Smooth muscle cell of the brain vasculature (primary cell): Measurements from ENCODE around the gene RAF1.
"Not testable (repeated sequence)": the region's sequence is repeated elsewhere in the genome, so short reads cannot be mapped to it uniquely, and the experiment has no call there.

Source experiments
- DNase-seq: peaks from one replicate; pipeline ENCODE4 v3.0.0-alpha.2; 2012; ENCODE audit warnings: low read depth, low spot score

Gene RAF1

DNA sequence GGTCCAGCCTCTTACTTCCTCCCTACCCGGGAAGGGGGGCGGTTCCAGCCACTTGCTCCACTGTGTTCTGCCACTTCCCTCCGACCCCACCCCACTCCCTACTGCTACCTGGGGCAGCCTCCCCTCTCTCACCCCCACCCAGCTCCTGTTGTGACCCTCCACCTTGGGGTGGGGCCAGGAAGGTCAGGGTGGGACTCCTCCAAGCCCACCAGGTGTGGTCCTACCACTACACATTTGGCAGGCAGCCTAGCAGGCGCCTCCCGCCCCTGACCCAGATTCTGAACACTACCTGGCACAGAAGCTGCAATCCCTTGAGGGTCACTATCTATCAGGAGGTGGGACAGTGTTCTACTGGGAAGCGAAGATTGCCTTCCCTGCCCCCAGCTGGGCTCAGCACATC lies 13.7 kb upstream of the RAF1 start:
- DNase-seq, result no peak

DNA sequence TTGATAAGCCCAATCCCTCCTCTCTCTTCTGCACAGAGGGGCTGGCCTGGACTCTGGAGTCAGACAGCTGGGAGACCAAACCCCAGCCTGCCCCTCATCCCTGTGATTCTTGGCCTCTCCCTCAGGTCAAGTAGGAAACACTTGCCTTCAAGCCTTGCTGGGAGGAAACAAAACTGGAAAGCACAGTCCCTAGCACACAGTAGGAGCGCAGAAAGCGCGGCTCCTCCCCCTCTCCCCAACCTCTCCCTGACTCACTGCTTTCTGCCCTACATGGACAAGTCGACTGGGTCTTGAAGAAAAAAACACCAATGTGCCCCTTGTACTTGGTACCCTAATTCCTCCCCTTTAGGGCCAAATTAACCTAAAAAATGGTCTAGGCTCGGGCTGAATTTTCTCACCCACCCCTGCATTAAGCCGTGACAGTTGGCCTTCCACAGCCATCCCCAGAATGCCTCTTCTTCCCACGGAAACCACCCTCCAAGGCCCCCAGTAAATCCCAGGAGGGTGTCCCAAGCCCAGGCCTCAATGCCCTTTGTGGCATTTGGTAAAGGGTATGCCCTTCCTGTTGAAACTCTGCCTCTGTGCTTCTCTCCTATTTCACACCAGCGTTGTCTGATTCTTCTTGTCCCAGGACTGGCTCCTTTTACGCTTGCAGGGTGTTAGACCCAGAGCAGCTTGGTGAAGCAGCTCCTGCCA lies 11.3 kb upstream of the RAF1 start:
- DNase-seq, result no peak

DNA sequence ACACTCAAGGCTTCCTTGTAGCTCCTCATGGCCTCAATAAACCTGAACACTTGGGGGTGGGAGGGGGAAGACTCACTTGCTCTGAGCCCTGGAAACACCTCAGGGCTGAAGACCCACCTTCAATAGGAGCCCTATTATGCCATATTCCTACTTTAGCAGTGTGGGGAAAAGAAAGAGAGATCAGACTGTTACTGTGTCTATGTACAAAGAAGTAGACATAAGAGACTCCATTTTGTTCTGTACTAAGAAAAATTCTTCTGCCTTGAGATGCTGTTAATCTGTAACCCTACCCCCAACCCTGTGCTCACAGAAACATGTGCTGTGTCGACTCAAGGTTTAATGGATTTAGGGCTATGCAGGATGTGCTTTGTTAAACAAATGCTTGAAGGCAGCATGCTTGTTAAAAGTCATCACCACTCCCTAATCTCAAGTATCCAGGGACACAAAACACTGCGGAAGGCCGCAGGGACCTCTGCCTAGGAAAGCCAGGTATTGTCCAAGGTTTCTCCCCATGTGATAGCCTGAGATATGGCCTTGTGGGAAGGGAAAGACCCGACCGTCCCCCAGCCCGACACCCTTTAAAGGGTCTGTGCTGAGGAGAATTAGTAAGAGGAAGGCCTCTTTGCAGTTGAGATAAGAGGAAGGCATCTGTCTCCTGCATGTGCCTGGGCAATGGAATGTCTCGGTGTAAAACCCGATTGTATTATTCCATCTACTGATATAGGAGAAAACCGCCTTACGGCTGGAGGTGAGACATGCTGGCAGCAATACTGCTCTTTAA lies 10.2 kb upstream of the RAF1 start:
- not testable (repeated sequence) for DNase-seq

DNA sequence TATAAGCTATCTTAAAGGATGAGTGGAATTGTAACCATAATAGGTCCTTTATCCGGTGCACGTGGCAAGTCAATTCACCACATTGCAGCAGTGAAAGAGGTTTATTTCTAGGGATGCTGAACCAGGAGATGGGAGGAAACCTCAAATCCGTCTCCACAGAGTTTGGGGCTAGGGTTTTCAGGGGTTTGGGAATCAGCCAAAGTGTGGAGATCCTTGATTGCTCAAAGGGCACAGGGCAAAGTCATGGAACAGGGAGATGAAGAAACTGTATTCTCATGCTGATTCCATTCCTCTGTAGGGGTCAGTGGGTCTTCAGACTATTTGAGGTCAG lies 7.2 kb upstream of the RAF1 start:
- no peak for DNase-seq

DNA sequence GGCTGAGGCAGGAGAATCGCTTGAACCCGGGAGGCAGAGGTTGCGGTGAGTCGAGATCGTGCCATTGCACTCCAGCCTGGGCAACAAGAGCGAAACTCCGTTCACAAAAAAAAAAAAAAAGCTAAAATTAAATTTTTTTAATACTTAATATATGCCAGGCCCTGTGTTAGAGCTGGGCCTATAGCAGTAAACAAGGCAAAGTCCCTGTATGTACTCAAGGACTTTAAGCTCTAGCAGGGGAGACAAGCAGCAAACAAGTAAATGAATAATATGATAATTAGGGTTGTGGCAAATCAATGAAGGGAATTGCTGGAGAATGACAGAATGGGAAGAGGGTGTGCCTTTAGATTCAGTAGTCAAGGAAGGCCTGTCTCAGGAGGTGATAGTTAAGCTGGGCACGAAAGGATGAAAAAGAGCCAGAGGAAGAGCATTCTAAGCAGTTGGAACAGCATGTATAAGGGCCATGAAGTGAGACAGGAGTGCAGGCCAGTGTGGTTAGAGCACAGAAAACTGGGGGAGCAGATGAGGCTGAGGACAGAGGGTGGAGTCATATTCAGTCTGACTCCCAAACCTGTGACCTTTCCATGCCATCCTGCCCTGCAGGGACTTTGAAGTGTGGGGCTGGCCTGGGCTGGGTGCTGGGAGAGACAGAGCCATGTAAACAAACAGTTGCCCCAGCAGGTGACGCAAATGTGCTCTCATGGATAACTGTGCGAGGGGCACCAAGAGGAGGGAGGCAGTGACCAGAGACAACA lies 6.6 kb upstream of the RAF1 start:
- no peak for DNase-seq

DNA sequence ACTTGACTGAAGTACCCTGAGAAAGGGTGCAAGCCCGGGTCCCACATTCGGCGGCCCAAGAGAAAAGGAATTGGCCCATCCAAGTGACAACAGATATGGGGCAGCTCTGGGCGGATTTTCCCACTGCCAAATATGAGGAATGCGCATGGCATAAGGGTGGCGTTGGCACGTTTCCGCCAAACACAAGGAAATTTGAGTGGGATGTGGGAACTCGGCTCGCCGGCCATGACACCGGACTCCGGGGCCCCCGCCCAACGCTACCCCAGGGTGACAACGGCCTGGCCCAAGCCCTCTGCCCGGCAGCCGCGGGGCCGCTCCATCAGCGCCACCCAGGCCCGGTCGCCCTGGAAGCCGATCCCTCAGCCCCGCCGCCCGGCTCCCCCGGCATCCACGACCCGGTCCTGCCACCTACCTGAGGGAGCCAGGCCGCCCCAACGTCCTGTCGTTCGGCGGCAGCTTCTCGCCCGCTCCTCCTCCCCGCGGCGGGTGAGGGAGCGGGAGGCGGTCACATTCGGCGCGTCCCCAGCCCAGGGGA lies 449 bp downstream of the RAF1 start:
- DNase-seq, result no peak

DNA sequence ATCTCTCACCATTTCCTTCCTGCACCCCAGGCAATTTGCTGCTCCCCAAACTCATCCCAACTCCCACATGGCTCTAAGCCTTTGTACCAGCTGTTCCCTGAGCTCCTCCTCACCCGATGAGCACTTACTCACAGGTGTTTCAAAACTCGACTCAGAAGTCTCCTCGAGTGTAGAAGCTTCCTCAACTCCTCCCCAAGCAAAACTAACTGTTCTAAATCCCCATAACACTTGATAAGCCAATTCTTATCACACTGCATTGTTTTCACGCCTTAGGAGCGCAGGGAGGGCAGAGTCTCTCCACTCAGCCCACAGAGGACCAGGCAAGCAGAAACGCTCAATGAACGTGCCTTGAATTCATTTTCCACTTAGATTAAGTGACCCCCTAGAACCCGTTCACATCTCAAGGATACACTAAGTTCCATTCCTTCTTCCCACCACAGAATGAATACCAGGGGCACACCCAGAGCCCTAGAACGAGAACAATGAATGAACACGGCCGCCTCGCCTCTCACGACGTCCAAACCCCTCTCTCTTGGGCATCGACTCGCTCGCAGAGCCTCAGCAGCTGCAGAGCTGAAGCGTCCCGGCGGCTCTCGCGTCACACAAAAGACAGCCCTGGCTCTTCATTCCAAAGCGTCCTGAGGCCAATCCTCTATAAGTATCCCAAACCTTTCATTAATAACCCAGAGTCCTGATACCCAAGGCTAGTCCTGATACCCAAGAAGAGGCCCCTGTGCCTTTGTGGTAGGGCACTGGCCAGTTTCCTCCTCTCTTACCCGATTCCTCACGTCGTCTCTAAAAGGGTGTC lies 1.1 kb downstream of the RAF1 start:
- DNase-seq, result no peak

DNA sequence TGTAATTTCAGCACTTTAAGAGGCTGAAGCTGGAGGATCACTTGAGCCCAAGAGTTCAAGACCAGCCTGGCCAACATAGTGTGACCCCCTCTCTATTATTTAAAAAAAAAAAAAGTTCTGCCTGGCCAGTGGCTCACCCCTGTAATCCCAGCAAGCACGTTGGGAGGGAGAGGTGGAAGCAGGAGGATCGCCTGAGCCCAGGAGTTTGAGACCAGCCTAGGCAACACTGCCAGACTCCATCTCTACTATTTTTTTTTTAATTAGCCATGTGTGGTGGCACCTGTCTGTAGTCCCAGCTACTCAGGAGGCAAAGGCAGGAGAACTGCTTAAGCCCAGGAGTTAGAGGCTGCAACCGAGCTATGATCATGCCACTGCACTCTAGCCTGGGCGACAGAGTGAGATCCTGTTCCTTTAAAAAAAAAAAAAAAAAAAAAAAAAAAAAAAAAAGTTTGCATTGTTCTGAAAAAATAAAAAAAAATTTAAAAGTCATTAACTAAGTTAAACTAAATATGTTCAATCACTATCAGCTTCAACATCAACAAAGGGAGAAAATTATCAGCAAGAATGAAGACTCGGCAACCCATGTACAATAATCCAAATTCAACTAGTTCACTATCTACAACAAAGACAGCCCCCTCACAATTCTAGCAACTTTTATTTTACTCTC lies 1.9 kb downstream of the RAF1 start:
- no peak for DNase-seq

DNA sequence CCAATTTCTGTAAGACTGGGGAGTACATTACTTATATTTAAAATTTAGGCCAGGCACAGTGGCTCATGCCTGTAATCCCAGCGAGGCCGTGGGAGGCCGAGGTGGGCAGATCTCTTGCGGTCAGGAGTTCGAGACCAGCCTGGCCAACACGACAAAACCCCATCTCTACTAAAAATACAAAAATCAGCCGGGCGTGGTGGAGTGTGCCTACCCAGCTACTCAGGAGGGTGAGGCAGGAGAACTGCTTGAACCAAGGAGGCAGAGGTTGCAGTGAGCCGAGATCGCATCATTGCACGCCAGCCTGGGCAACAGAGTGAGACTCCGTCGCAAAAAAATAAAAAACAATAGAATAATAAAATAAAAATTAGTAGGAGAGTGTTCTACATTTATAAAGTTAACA lies 2.5 kb downstream of the RAF1 start:
- not testable (repeated sequence) for DNase-seq

DNA sequence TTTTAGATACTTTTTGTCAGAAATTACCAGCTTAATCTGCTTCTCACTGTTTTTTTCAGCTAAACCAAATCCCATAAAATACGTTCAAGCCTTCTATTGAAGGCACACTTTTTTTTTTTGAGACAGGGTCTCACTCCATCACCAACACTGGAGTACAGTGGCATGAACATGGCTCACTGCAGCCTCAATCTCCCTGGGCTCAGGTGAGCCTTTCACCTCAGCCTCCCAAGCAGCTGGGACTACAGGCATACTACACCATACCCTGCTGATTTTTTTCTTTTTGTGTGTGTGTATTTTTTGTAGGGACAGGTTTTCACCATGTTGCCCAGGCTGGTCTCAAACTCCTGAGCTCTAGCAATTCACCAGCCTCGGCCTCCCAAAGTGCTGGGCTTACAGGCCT lies 3.7 kb downstream of the RAF1 start:
- no peak for DNase-seq

DNA sequence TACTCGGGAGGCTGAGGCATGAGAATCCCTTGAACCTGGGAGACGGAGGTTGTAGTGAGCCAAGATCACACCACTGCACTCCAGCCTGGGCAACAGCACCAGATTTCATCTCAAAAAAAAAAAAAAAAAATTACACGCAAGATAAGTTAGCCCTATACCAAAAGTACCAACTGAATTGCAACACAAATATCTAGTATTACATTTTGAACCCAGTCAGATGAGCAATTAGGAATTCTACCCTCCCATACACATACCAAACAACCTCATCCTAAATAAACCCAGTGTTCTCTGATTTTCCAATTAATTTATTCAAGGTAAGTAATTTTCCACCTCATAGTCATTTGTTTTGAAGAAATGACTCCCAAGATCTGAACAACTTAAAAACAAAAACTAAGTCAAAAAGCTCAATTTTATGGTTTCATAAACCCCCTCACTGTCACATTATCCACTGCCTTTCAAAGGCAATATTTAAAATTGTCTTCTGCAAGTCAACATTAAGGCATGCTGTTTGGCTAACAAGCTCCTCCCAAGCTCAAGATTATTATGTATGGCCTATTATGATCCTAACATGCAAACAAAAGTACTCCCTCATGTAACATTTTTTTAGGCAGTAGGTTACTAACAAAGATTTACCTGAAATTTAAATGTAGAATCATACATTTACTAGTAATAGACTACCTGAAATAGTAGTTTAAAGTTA lies 4.5 kb downstream of the RAF1 start:
- no peak for DNase-seq

DNA sequence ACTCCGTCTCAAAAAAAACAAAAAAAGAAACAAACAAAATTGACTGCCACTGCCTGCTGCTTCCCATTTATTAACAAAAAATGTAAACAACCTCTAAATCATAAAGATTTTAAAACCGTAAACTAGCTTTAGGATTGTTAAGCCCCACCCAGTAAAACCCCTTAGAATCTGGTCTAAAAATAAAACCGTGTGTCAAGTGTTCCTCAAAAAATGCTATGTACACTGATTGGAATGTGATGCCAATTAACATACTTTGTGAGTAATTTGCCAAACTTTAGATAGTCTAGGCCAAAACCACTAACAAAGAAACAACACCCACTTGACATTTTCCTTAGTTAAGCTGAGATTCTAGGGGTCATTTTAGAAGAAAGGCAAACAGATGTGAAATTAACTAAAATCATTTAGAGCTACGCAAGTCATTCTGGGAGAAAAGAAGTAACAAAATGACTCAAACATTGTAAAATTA lies 5.3 kb downstream of the RAF1 start:
- no peak for DNase-seq

DNA sequence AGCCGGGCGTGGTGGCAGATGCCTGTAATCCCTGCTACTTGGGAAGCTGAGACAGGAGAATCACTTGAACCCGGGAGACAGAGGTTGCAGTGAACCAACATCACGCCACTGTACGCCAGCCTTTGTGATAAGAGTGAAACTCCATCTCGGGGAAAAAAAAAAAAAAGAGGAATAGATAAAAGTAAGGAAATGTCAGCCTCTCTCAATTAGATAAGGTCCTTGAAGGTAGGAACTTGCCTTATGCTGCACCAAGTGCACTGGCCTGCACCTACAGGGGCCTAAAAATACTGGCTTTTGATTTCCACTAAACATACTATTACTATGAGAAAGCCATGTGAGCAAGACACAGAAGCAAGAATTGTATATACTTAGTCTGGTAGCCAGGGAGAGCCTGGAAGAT lies 7.1 kb downstream of the RAF1 start:
- no peak for DNase-seq

DNA sequence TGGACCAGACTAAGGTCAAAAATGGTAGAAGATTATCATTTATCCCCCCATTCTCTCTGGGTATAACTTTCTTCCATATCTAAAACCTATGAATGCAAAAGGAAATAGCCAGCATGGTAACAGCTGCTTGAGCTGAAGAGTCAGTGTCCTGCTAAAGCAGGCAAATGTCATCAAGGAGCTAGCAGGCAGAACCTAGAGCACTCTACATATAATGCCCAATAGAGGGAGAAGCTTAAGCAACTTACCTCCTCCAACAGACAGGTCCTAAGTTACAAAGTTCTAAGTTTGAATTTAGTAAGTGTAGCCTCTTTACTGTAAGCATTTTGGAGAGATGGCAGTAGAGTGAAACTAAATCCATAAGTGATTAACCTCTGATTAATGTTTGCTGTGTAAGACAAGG lies 7.7 kb downstream of the RAF1 start:
- no peak for DNase-seq

DNA sequence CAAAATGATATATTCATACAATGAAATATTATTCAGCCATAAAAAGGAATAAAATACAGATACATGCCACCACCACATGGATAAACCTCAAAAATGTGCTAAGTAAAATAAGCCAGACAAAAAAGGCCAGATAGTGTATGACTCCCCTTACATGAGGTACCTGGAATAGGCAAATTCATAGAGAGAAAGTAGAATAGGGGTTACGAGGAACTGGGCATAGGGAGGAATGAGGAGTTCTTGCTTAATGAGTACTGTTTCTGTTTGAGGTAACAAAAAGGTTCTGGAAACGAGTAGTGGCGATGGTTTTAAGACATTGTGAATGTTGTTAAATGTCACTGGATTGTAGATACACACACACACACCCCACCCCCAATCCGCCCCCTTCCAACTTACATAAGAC lies 8.2 kb downstream of the RAF1 start:
- DNase-seq, result no peak

DNA sequence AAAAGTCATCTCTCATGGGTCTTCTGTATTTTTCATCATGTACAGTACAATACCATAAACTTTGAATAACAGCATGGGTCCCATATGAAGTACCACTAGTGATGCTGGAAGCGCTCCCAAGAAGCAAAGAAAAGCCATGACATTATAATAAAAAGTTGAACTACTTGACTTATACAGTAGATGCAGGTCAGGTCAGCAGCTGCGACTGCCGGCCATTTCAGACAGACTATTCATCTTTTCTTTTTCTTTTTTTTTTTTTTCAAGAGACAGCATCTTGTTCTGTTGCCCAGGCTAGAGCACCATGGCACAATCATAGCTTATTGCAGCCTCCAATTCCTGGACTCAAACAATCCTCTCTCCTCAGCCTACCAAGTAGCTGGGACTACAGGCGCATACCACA lies 10.2 kb downstream of the RAF1 start:
- DNase-seq, result no peak

DNA sequence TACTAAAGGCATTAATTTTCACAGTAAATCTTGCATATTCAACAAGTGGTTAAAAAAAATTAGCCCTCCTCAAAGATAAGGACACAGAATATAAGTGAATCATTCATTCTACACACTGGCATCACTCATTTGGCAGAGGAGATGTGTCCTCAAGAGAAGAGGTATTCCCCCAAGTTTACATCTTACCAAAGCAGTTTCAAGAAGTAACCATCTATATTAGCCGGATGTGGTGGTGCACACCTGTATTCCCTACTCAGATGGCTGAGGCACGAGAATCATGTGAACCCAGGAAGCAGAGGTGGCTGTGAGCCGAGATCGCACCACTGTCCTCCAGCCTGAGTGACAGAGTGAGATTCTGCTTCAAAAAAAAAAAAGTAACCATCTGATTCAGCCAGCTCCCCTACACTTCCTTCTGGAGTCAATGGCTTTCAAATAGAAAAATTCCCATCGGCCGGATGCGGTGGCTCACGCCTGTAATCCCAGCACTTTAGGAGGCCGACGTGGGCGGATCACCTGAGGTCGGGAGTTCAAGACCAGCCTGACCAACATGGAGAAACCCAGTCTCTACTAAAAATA lies 15.4 kb downstream of the RAF1 start:
- DNase-seq, result no peak

DNA sequence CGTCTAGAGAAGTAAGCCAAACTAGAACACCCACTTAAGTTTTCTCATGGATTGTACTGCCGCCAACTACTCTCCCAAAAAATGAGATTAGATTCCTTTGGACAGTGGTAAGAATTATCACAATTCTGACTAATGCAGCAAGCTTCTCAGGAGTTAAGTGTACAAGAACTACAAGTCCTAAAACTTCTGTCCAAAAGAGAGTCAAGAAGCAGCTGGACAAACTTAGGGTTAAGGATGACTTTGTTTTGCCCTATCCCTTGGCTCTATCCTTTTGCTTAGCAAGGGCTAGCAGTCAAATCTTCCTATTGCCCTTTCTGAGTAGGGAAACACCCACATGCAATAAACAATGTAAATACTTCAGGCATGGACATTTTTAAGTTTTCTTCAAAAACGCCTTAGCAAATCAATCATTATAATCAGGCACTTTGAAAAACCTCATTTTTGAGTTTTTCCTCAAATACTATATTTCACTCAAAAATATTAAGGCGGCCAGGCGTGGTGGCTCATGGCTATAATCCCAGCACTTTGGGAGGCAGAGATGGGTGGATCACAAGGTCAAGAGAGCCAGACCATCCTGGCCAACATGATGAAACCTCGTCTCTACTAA lies 19.5 kb downstream of the RAF1 start:
- DNase-seq, result no peak

DNA sequence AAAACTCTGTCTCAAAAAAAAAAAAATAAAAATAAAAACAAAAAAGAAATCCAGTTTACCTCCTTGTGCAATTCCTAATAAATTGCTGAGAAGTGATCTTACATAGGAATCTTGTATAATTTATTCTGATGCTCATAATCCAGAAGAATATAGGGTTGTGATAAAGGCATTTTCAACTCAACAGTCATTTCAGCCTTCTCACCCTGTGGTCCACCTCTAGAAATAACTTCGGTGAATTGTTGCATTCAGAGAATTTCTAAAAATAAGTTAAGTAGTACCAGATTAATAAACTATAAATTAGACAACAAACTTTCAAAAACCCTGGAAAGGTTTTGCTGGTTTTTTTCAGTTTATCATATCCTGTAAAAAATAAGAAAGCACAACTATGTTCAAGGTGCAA lies 20.2 kb downstream of the RAF1 start:
- DNase-seq, result no peak

DNA sequence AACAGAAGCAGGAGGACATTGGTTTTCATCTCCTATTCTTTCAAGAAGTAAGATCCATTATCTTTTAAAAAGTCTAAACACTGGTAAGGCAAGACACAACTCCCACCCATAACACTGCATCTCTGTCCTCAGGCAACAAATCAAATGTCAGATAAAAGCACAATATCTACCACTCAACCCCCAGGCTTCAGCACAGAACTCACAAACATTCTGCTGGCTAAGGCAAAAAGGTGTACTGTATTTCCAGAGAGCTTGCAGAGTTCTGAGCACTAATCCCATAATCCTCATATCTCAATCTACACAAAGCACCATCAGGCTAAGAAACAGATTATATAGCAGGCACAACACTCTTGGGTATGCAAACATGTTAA lies 20.9 kb downstream of the RAF1 start:
- no peak for DNase-seq
